Iris pigment epithelial cell (primary cell): Measurements from ENCODE around the gene BCAS4.
A peak's percentile ranks its signal among the peaks of the same experiment; 100 is the strongest.

Experiments
- DNase-seq: peaks from one replicate; pipeline ENCODE4 v3.0.0-alpha.2; 2011; ENCODE audit warnings: low read depth

BCAS4 gene

GRCh38 chr20:50821994-50822393 is 27.1 kb downstream of the BCAS4 start:
- no peak for DNase-seq

- no peak for DNase-seq
Measured at GRCh38 chr20:50823319-50823718, 28.5 kb downstream of the BCAS4 start.

DNA sequence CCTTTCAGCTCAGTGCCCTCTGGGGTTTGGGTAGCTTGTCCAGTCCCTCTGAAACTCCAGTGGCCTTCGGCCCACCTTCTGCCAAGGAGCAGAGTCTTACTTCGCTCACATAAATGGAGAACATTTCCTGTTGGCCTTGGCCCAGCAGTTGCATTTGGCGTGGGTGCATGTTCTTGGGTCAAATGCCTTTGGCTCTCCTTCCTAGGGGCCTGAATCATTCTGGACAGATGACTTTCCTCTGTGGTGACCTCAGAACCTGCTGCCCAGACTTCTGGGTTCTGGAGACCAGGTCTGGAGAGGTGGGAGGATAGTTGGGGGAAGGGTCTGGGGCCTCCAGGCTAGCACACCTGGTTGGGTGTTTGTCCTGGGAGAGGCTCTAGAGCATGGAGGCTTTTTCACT is 29.3 kb downstream of the BCAS4 start:
- peak; percentile 86 for DNase-seq

DNA sequence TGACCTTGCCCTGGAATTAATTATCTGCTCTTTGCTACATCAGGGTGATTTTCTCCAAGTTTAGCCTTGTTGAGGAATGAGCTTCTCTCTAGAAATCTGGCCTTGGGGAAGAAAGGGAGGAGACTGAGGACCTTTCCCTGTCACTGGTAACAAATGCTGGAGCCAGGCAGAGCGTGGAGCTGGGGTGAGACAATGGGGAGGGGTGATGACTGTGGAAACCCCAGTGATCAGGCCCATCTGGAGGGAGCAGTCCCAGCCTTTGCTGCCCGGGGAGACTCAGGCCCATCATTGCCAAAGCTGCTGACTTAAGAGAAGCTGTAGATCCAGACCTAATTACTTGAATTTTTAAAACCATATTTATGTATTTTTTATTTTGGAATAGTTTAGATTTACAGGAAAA is 31.3 kb downstream of the BCAS4 start:
- no peak for DNase-seq

DNA sequence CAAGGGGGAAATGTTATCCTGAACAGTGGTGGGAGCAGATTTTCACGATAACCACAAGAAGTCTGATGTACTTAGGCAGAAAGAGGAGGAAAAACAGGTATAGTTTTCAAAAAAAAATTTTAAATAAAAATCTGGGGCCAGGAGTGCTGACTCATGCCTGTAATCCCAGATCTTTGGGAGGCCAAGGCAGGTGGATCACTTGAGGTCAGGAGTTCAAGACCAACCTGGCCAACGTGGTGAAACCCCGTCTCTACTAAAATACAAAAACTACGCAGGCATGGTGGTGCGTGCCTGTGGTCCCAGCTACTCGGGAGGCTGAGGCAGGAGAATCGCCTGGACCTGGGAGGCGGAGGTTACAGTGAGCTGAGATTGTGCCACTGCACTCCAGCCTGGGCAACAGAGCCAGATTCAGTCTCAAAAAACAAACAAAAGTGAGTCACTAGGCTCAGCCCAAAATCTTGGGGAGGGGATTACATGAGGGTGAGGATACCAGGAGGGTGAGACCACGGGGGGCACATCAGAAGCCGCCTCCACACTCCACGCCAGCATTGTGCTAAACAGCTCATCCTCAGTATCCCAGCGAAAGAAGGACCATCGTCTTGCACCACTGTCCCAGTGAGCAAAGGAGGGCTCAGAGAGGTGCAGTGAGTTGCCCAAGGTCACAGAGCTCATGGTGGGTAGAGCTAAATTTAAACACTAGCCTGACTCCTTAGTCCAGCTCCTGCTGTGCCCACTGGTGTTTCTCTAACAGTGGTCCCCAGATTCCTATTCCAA is 33.7 kb downstream of the BCAS4 start:
- no peak for DNase-seq

DNA sequence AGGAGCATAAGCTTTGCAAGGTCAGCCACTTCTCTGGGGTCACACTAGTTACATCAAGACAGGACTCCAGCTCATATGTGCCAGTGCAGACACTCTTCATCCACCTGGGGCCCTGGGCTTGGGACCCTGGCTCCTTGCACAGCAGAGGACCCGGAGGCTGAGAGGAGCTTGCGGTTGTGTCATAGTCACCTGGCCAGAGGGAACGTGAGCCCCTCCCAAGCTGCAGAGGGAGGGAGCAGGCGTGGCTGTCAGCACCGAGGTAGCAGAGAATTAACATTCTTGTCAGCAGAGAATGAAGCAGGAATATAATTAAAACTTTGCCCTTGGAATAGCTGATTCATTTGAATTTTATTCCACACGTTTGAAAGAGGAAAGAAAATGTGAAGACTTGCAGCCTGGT is 36.8 kb downstream of the BCAS4 start:
- no peak for DNase-seq

GRCh38 chr20:50834599-50835005 is 39.7 kb downstream of the BCAS4 start:
- DNase-seq = peak; percentile 91

DNA sequence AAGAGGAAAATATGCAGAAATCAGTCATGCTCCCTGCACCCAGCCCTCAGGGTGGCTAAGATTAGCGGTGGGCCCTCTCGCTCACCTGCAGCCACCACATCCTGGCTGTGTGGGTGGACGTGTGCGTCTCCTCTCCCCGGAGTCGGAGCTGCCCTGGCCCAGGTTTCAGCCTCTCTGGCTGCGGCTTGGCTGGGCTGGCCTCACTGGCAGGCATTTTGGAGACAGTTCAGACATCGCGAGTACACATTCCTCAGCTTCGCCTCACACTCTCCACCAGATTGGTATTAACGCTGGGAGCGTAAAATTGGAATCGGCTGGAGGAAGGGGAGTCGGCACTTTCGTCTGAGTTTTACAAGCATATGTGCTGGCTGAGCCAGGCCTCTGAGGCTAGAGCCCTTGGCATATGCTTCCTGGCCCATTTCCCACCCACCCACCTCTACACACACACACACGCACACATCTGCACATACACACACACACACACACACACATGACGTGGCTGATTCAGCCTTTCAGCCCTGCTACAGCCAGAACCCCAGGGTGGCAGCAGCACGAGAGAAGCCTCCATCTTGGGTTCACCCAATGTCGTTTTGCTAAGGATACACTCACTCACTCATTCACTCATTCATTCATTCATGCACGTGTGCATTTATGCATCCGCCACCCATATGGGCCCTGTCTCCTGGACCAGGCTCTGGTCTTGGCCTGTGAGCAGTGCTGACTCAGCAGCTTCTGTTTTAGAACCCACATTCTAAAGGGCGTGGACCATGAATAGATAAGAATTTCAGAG is 42.9 kb downstream of the BCAS4 start:
- DNase-seq = peak; percentile 79

DNA sequence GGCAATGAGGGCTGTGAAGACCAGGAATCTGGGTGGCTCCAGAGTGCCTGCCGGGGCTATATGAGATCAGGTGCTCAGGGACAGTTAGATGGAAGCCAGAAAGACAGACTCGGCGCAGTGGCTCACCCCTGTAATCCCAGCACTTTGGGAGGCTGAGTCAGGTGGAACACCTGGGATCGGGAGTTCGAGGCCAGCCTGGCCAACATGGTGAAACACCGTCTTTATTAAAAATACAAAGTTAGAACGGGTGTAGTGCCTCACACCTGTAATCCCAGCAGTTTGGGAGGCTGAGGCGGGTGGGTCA is 43.4 kb downstream of the BCAS4 start:
- no peak for DNase-seq

- no peak for DNase-seq
Measured at GRCh38 chr20:50838707-50839385, 44.0 kb downstream of the BCAS4 start.

DNA sequence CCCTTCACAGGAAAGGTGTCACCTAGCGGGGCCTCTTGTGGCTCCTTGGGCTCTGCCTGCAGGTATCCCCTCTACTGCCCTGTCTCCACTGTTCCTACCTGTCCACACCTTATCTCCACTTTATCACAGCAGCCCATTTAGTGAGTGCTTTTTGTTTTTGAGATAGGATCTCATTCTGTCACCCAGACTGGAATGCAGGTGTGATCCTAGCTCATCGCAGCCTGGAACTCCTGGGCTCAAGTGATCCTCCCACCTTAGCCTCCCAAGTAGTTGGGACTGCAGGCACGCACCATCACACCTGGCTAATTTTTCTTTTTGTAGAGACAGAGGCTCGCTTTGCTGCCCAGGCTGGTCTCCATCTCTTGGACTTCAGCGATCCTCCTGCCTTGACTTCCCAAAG is 48.0 kb downstream of the BCAS4 start:
- DNase-seq = no peak

DNA sequence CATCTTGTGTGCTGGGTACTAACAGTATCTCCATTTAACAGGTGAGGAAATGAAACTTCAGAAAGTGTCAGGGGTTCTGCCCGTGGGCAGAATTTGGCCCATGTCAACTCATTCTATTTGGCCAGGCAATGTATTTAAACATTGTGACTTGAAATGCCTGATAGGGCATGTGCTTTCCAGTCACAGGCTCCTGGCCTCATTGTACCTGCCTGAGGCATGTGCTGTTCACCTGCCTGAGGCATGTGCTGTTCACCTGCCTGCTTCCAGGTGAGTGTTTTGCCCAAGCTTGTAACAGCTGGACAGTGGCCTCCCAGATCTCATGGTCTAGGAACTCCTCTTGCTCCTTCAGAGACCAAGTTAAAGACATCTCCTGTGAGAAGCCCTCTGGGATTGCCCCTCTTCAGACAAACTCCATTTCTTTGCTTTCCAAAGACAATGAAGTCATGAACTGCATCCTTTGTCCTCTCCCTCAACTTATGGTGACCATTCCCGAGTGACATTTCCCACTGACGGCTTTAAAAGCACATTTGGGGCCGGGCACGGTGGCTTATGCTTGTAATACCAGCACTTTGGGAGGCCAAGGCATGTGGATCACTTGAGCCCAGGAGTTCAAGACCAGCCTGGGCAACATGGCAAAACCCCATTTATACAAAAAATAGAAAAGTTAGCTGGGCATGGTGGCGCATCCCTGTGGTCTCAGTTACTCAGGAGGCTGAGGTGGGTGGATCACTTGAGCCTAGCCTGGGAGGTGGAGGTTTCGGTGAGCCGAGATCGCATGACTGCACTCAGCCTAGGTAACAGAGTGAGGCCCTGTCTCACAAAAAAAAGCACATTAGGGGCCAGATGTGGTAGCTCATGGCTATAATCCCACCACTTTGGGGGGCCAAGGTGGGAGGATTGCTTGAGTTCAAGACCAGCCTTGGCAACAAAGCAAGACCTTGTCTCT is 48.7 kb downstream of the BCAS4 start:
- no peak for DNase-seq

DNA sequence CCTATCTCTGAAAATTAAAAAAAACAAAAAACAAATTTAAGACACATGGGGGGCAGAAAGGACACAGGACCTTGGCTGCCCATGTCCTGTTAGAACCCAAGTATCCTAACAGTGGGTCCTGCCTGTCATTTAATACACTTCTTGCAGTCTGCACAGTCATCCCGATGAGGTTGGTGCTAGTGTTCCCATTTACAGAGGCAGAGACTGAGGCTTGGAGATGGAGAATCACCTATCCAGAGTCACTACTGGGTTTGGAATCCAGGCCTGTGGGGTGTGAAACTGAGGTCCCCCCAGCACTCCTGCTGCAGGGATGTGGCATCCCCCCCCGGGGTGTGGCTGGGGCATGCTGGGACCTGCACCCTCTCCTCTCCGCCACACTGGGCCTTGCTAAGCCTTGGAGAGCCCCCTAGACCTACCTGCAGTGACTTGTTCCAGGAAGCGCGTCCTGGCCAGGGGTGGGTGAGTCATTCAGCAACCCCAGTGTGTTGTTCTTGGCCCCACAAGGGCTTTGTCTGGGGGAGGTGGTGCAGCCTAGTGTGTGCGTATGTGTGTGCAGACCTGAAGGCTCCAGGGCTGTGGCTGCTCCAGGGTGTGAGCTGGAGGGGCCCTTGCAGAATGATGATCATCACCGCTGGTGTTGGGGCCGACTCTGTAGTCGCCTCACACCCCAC is 49.7 kb downstream of the BCAS4 start:
- DNase-seq = peak; percentile 96

- DNase-seq = no peak
Measured at GRCh38 chr20:50845566-50846215, 50.8 kb downstream of the BCAS4 start.

- DNase-seq = no peak
Measured at GRCh38 chr20:50848341-50848808, 53.5 kb downstream of the BCAS4 start.

DNA sequence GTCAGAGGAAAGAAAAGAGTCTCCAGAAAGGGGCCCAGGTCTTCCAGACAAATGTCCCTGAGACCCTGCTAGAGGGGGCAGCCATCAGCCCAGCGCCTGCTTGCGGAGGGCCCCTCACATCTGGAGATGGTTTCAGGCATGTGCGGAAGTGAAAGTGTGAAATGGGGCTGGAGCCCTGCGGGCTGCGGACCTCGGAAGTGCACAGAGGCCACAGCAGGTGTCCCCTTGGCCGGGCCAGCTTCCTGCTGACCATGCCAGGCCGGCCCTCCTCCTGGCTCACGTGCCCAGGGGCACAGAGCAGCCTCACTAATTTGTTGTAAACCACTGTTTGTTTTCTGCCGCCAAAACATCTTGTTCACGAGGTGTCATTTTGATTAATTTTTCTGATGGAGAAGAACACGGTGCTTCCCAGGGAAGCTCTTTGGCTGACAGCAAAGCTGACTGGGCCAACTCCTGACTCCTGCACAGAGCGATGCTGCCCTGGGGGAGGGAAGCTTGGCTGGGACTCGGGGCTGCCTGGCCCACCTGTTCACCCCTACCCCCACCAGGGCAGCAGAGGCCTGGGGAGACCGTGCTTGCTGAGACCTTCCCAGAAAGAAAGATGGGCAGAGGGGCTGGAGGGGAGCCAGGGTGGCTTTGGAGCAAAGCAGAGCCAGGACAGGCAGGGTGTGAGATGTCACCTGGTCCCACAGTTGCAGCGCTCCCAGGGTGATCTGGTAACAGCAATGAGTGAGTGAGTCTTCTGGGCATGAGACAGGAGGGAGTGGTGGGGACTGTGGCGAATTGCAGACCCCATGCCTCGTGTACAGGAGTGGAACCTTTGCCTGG is 54.2 kb downstream of the BCAS4 start:
- no peak for DNase-seq

DNA sequence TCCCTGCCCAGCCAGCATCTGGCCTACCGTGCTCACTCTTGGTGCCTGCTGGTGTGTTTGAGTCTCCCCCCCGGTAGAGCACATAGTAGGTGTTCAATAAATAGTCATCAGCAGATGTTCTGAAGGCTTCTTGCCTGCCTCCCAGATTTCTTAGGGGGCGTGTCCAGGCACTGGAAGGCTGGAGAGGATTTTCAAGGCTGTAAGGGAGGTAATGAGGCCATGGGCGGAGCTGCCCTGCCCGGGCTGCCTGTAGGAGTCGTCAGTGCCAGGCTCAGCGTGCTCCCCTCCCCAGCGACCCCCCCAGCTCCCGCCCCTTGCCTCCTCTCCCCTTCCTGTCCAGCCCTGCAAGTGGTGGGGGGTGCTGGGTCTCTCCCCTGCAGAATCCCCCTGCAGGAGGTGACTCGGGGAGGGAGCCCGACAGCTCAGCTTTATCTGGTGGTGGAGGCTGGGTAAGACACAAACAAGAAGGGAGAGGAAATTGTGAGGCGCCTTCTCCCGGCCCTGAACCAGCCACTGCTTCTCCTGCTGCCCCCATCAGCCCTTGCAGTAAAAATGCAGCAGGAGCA is 55.9 kb downstream of the BCAS4 start:
- no peak for DNase-seq

DNA sequence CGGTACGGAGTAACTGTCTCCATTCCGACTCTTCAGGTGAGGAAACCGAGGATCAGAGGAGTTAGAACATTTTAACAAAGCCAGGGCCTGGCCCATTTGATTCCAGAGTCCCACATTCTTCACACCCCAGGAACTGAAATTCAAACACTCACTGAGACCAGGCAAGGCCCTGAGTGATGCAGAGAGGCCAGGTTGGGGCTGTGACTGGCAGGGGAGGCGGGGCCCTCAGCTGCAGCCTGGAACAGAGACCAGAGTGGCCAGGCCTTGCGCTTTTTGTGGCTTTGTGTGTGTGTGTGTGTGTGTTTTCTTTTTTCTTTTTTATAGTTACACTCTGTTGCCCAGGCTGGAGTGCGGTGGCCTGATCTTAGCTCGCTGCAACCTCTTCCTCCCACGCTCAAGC is 57.2 kb downstream of the BCAS4 start:
- no peak for DNase-seq

GRCh38 chr20:50854506-50855249 is 59.8 kb downstream of the BCAS4 start:
- DNase-seq = no peak
